ENCODE measurements around the gene PTPRD.

DNA sequence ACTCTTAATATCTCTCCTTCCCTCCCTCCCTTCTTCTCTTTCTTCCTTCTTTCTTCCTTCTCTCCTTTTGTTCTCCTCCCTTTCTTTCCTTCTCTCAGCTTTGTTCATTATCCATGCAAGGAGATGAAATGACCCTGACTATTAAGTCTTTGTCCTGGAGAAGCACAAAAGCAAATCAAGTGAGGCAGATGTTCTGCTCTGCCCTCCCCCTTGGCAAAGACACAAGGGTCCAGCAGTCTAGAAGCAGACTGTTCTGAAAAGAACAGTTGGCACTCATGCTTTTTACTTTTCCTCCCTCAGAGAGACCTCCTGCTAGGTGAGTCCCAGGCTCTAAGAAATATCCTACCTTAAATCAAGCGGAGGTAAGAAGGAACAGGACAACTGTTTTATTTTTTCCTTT, 1745.7 kb downstream of the PTPRD start:
- TF ChIP-seq POLR2A (IDR thresholded peaks at IDR 0.05) (no peak), POLR2AphosphoS5 (IDR thresholded peaks at IDR 0.05) (no peak)
- TF ChIP-seq, protein P1, sequence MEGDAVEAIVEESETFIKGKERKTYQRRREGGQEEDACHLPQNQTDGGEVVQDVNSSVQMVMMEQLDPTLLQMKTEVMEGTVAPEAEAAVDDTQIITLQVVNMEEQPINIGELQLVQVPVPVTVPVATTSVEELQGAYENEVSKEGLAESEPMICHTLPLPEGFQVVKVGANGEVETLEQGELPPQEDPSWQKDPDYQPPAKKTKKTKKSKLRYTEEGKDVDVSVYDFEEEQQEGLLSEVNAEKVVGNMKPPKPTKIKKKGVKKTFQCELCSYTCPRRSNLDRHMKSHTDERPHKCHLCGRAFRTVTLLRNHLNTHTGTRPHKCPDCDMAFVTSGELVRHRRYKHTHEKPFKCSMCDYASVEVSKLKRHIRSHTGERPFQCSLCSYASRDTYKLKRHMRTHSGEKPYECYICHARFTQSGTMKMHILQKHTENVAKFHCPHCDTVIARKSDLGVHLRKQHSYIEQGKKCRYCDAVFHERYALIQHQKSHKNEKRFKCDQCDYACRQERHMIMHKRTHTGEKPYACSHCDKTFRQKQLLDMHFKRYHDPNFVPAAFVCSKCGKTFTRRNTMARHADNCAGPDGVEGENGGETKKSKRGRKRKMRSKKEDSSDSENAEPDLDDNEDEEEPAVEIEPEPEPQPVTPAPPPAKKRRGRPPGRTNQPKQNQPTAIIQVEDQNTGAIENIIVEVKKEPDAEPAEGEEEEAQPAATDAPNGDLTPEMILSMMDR (IDR thresholded peaks at IDR 0.05 in 8 of 11, conservative IDR thresholded peaks at IDR 0.05 in 3 of 11) = no peak
